Measurements from ENCODE around the gene TTC22. TPM values are rescaled to one million over a fixed set of nuclear protein-coding genes. Genes with fewer than 3 reads are reported as not detected.

Gene TTC22
- total RNA-seq, 1 experiment from 2014 or later: 3.0 TPM

- no peak for DNase-seq (ENCODE audit: unreplicated experiment)
- CTCF ChIA-PET: interaction anchor here (0.9 to 3.6 kb wide), 6 partner anchors 8 to 679 kb away, joined by 3 to 16 read pairs (median 4); partner anchors contain the start of gene TTC22
Measured at GRCh38 chr1:54792686-54793282, 8.3 kb downstream of the TTC22 start.

DNA sequence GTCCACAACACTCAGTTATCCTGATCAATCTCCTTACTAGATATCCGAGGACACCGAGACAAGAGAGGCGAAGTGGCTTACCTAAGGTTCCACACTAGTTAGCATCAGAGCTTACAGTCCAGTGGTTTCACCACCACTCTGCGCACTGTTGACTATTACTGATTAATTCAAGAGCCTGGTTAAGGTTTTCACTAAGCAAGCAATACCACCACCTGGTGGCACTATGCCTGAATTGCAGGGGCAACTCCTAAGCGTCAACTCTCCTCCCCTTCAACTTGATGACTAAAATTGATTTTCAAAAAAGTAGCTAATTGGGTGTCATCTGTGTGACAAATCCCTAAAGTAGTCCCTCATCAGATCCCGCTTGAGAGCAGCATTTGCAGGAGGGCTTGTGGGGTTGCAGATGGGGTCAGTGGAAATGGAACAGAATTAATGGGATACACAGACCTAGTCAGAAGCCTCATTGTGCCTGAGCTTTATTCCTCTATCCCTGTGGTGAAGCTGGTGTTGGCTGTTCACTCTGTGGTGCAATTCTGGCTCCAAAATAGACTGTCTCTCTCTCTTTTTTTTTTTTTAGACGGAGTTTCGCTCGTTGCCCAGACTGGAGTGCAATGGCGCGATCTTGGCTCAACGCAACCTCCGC lies 9.1 kb downstream of the TTC22 start:
- peak; percentile 55 for DNase-seq (ENCODE audit: unreplicated experiment)
- TF ChIP-seq CTCF (IDR thresholded peaks at IDR 0.05; ENCODE audit: unreplicated experiment): peak; percentile 64
- ChIA-PET POLR2A (no interaction called here), CTCF (interaction anchor here (0.6 to 3.6 kb wide), 9 partner anchors 9 to 678 kb away, joined by 3 to 16 read pairs (median 4); partner anchors contain the start of gene TTC22)
- no peaks in the 10 kb centered on the region for H3K9me3 Mint-ChIP-seq (ENCODE audit: unreplicated experiment)
- intact Hi-C loops (cut with micrococcal nuclease): no loop called here
- no peak overlapping the region for H3K4me3 Mint-ChIP-seq (ENCODE audit: unreplicated experiment)
- BruUV-seq (replicated peaks): no TSS peak
- no peaks in the 10 kb centered on the region for H3K27me3 Mint-ChIP-seq (ENCODE audit: insufficient read depth, unreplicated experiment)
- no peaks in the 10 kb centered on the region for H3K36me3 Mint-ChIP-seq (ENCODE audit: insufficient read depth, unreplicated experiment)
- H3K27ac Mint-ChIP-seq (ENCODE audit: low read depth, unreplicated experiment): no peak overlapping the region
- H3K4me1 Mint-ChIP-seq (ENCODE audit: insufficient read depth, unreplicated experiment): peaks cover 9% of the 10 kb centered on the region

More at GRCh38 chr1:54792686-54793282, 8.3 kb downstream of the TTC22 start:
- TF ChIP-seq CTCF (IDR thresholded peaks at IDR 0.05; ENCODE audit: unreplicated experiment): no peak
- Mint-ChIP-seq H3K27ac (ENCODE audit: low read depth, unreplicated experiment) (no peak overlapping the region), H3K27me3 (ENCODE audit: insufficient read depth, unreplicated experiment) (no peaks in the 10 kb centered on the region), H3K9me3 (ENCODE audit: unreplicated experiment) (no peaks in the 10 kb centered on the region), H3K4me1 (ENCODE audit: insufficient read depth, unreplicated experiment) (peaks cover 9% of the 10 kb centered on the region), H3K36me3 (ENCODE audit: insufficient read depth, unreplicated experiment) (no peaks in the 10 kb centered on the region), H3K4me3 (ENCODE audit: unreplicated experiment) (no peak overlapping the region)
- BruUV-seq (replicated peaks): no TSS peak
- POLR2A ChIA-PET: no interaction called here
- intact Hi-C loops (cut with micrococcal nuclease): no loop called here

GRCh38 chr1:54788459-54788858 lies 12.7 kb downstream of the TTC22 start:
- no peak for TF ChIP-seq CTCF (IDR thresholded peaks at IDR 0.05; ENCODE audit: unreplicated experiment)
- intact Hi-C loops (cut with micrococcal nuclease): no loop called here
- Mint-ChIP-seq H3K9me3 (ENCODE audit: unreplicated experiment) (no peaks in the 10 kb centered on the region), H3K36me3 (ENCODE audit: insufficient read depth, unreplicated experiment) (peaks cover 13% of the 10 kb centered on the region), H3K4me3 (ENCODE audit: unreplicated experiment) (no peak overlapping the region), H3K27ac (ENCODE audit: low read depth, unreplicated experiment) (no peak overlapping the region), H3K27me3 (ENCODE audit: insufficient read depth, unreplicated experiment) (no peaks in the 10 kb centered on the region), H3K4me1 (ENCODE audit: insufficient read depth, unreplicated experiment) (no peaks in the 10 kb centered on the region)
- ChIA-PET POLR2A (no interaction called here), CTCF (no interaction called here)
- no peak for DNase-seq (ENCODE audit: unreplicated experiment)
- no TSS peak for BruUV-seq (replicated peaks)

DNA sequence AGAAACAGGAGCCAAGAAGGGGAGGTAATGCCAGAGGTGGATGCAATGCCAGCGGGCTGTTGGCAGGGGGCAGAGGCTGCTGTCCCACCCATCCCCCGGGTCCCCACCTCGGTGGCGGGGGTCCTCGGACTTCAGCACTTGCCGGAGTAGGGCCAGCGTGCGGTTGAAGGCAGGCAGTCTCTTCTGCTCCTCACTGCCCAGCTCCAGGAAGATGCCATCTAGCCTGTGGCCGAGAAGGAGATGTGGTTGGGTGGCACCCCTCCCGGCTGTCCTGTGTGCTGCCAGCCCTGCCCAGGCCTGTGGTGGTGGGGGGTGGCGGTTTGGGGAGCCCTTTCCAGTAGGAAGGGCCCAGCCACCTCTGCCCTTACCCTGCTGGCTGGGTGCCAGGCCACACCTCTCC lies 13.5 kb downstream of the TTC22 start:
- intact Hi-C loops (cut with micrococcal nuclease): no loop called here
- no peak for DNase-seq (ENCODE audit: unreplicated experiment)
- H3K4me3 Mint-ChIP-seq (ENCODE audit: unreplicated experiment): no peak overlapping the region
- H3K36me3 Mint-ChIP-seq (ENCODE audit: insufficient read depth, unreplicated experiment): peaks cover 17% of the 10 kb centered on the region
- no peaks in the 10 kb centered on the region for H3K9me3 Mint-ChIP-seq (ENCODE audit: unreplicated experiment)
- BruUV-seq (replicated peaks): no TSS peak
- CTCF ChIA-PET: no interaction called here
- H3K27ac Mint-ChIP-seq (ENCODE audit: low read depth, unreplicated experiment): no peak overlapping the region
- POLR2A ChIA-PET: no interaction called here
- no peaks in the 10 kb centered on the region for H3K27me3 Mint-ChIP-seq (ENCODE audit: insufficient read depth, unreplicated experiment)
- no peak for TF ChIP-seq CTCF (IDR thresholded peaks at IDR 0.05; ENCODE audit: unreplicated experiment)
- H3K4me1 Mint-ChIP-seq (ENCODE audit: insufficient read depth, unreplicated experiment): peaks cover 3% of the 10 kb centered on the region

Data from MCF 10A (cell line).